Glutamatergic neuron (in vitro differentiated cells): ENCODE measurements around the gene TMEM271. TPM values are rescaled to one million over a fixed set of nuclear protein-coding genes. Genes with fewer than 3 reads are reported as not detected.

Experiments
- DNase-seq: peaks from one replicate; pipeline ENCODE4 v3.0.0; 2022
- H3K27ac Mint-ChIP-seq: one replicate; pipeline ENCODE4 v1.8.0; 2020; ENCODE audit warnings: mild to moderate bottlenecking, mixed read lengths, inconsistent platforms; ENCODE audit not compliant: unreplicated experiment
- H3K27me3 Mint-ChIP-seq: one replicate; pipeline ENCODE4 v1.8.0; 2020; ENCODE audit warnings: mild to moderate bottlenecking, moderate library complexity, mixed read lengths, inconsistent platforms; ENCODE audit not compliant: unreplicated experiment
- H3K36me3 Mint-ChIP-seq: one replicate; pipeline ENCODE4 v1.8.0; 2020; ENCODE audit warnings: mild to moderate bottlenecking, mixed read lengths, inconsistent platforms; ENCODE audit not compliant: unreplicated experiment
- H3K4me1 Mint-ChIP-seq: one replicate; pipeline ENCODE4 v1.8.0; 2020; ENCODE audit warnings: mild to moderate bottlenecking, low read depth, mixed read lengths, inconsistent platforms; ENCODE audit not compliant: unreplicated experiment
- H3K4me3 Mint-ChIP-seq: one replicate; pipeline ENCODE4 v1.8.0; 2020; ENCODE audit warnings: mild to moderate bottlenecking, mixed read lengths, inconsistent platforms; ENCODE audit not compliant: unreplicated experiment
- H3K9me3 Mint-ChIP-seq: one replicate; pipeline ENCODE4 v1.8.0; 2020; ENCODE audit warnings: mild to moderate bottlenecking, moderate library complexity, mixed read lengths, inconsistent platforms; ENCODE audit not compliant: unreplicated experiment
- total RNA-seq: library from RNA; stranded (reverse); fragmentation: NEBNext Ultra II Directional; extraction: Animal tissue kit (Norgen Biotek cat#: 25700); gene quantifications from one replicate; pipeline ENCODE4 v1.2.1, GENCODE V29; 2021; ENCODE audit not compliant: unreplicated experiment
- TF ChIP-seq, protein P1 (sequence below): fragments of 200-600 bp; sonication (generic); IDR thresholded peaks from one replicate; pipeline ENCODE4 v1.5.0; 2021; ENCODE audit not compliant: partially characterized antibody, unreplicated experiment

TMEM271 gene
- total RNA-seq, 1 donor from 2014 or later = 22.7 TPM

- H3K27ac Mint-ChIP-seq = no peak overlapping the region
- no peak for DNase-seq
- TF ChIP-seq, protein P1, sequence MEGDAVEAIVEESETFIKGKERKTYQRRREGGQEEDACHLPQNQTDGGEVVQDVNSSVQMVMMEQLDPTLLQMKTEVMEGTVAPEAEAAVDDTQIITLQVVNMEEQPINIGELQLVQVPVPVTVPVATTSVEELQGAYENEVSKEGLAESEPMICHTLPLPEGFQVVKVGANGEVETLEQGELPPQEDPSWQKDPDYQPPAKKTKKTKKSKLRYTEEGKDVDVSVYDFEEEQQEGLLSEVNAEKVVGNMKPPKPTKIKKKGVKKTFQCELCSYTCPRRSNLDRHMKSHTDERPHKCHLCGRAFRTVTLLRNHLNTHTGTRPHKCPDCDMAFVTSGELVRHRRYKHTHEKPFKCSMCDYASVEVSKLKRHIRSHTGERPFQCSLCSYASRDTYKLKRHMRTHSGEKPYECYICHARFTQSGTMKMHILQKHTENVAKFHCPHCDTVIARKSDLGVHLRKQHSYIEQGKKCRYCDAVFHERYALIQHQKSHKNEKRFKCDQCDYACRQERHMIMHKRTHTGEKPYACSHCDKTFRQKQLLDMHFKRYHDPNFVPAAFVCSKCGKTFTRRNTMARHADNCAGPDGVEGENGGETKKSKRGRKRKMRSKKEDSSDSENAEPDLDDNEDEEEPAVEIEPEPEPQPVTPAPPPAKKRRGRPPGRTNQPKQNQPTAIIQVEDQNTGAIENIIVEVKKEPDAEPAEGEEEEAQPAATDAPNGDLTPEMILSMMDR = no peak
These were observed 51.9 kb downstream of the TMEM271 start for GRCh38 chr4:524196-524595.

More at GRCh38 chr4:524196-524595, 51.9 kb downstream of the TMEM271 start:
- peaks cover 15% of the 10 kb centered on the region for H3K27me3 Mint-ChIP-seq
- peaks cover 5% of the 10 kb centered on the region for H3K36me3 Mint-ChIP-seq
- H3K9me3 Mint-ChIP-seq = peaks cover 6% of the 10 kb centered on the region
- no peak overlapping the region for H3K4me3 Mint-ChIP-seq
- peaks cover 19% of the 10 kb centered on the region for H3K4me1 Mint-ChIP-seq

Other genes starting within 250 kb of the TMEM271 start
- 22.0 TPM for gene ZNF141, start 238.5 kb downstream of the TMEM271 start, total RNA-seq
- 36.7 TPM for gene ZNF721, start 77.1 kb downstream of the TMEM271 start, total RNA-seq
- 96.4 TPM for gene PIGG, start 77.1 kb downstream of the TMEM271 start, total RNA-seq
- gene PDE6B, start 49.3 kb upstream of the TMEM271 start, total RNA-seq = 2.3 TPM
- gene ATP5ME, start 98.0 kb upstream of the TMEM271 start, total RNA-seq = 230 TPM
- 13.6 TPM for gene MYL5, start 98.2 kb upstream of the TMEM271 start, total RNA-seq
- not detected for gene SLC49A3, start 112.9 kb upstream of the TMEM271 start, total RNA-seq
- 122 TPM for gene PCGF3, start 129.5 kb upstream of the TMEM271 start, total RNA-seq
- gene CPLX1, start 249.8 kb upstream of the TMEM271 start, total RNA-seq = 115 TPM